ENCODE measurements around the gene CAPN9.
"Not testable (repeated sequence)": the region's sequence is repeated elsewhere in the genome, so short reads cannot be mapped to it uniquely, and the experiment has no call there.

CAPN9 gene, protein sequence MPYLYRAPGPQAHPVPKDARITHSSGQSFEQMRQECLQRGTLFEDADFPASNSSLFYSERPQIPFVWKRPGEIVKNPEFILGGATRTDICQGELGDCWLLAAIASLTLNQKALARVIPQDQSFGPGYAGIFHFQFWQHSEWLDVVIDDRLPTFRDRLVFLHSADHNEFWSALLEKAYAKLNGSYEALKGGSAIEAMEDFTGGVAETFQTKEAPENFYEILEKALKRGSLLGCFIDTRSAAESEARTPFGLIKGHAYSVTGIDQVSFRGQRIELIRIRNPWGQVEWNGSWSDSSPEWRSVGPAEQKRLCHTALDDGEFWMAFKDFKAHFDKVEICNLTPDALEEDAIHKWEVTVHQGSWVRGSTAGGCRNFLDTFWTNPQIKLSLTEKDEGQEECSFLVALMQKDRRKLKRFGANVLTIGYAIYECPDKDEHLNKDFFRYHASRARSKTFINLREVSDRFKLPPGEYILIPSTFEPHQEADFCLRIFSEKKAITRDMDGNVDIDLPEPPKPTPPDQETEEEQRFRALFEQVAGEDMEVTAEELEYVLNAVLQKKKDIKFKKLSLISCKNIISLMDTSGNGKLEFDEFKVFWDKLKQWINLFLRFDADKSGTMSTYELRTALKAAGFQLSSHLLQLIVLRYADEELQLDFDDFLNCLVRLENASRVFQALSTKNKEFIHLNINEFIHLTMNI

DNA sequence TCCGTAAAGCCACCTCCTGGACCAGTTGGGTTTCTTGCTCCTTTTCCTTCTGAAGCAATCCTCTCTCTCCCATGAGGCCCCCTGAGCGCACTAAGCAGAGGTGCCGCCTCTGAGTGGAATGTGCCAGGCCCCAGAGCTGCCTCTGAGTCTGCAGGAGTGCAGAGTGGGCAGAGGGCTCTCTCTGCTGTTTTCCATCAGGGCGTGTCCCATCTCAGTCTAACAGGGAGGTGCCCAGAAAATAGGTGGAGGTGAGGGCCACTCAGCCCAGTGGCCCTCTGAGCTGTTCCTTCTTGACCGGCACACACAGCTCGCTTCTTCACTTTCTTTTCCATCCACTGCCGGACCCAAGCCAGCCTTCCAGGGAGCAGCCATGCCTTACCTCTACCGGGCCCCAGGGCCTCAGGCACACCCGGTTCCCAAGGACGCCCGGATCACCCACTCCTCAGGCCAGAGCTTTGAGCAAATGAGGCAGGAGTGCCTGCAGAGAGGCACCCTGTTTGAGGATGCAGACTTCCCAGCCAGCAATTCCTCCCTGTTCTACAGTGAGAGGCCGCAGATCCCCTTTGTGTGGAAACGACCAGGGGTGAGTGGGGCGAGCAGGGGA lies at the start of gene CAPN9:
Gene CAPN9 (plus strand): TSS at position 262 of the 604 bp plus-strand sequence. CDS start 109 bp downstream, at position 371.
- no peak for DNase-seq

- DNase-seq = no peak
Observed at GRCh38 chr1:230698130-230698529, 49.1 kb upstream of the CAPN9 start.

DNA sequence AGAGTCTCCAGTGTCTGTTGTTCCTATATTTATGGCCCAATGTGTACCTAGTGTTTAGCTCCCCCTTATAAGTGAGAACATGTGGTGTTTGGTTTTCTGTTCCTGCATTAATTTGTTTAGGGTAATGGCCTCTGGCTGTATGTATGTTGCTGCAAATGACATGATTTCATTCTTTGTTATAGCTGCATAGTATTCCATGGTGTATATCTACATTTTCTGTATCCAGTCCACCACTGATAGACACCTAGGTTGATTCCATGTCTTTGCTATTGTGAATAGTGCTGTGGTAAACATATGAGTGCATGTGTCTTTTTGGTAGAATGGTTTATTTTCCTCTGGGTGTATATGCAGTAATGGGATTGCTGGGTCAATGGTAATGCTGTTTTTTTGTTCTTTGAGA lies 48.2 kb upstream of the CAPN9 start:
- not testable (repeated sequence) for DNase-seq

DNA sequence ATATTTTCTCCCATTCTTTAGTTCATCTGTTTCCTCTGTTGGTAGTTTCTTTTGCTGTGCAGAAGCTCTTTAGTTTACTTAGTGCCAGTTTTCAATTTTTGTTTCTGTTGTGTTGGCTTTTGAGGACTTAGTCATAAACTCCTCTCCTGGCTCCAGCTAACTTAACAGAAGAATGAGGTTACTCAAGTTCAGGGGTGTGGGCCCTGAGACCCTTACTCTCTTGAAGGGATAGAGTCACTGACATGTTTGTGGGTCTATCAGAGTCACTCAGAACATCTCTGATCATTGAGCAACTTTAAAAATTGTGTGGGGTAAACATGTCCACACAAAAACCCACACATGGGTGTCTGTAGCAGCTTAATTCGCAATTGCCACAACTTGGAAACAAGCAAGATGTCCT lies 47.5 kb upstream of the CAPN9 start:
- no peak for DNase-seq

DNA sequence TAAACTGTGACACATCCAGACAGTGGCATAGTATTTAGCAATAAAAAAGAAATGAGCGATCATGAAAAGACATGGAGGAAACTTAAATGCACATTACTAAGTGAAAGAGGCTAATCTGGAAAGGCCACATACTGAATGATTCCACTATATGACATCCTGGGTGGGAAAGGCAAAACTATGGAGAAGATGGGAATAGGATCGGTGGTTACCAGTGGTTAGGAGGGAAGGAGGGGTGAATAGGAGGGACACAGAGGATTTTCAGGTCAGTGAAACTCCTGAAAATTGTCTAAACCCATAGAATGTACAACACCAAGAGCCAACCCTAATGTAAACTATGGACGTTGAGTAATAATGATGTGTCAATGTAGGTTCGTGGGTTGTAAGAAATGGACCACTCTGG lies 47.1 kb upstream of the CAPN9 start:
- no peak for DNase-seq

DNA sequence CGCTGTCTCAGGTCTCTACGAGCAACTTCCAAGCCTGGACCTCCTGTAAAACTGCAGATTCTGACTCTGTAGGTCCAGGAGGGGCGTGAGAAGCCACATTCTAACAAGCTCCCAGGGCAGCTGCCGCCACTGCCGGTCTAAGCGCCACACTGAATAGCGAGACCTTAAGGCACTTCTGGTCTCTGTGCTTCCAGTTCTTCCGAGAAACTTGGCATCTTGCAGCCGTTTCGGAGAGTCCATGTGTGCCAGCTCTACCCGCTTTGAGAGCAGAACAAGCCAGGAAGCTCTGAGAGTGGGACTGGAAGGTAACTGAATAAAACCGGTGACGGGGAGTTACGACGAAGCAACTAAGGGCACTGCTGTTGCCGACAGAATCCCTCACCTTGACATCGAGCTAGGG lies 45.8 kb upstream of the CAPN9 start:
- no peak for DNase-seq

- DNase-seq = no peak
Observed at GRCh38 chr1:230701895-230702768, 45.1 kb upstream of the CAPN9 start.

DNA sequence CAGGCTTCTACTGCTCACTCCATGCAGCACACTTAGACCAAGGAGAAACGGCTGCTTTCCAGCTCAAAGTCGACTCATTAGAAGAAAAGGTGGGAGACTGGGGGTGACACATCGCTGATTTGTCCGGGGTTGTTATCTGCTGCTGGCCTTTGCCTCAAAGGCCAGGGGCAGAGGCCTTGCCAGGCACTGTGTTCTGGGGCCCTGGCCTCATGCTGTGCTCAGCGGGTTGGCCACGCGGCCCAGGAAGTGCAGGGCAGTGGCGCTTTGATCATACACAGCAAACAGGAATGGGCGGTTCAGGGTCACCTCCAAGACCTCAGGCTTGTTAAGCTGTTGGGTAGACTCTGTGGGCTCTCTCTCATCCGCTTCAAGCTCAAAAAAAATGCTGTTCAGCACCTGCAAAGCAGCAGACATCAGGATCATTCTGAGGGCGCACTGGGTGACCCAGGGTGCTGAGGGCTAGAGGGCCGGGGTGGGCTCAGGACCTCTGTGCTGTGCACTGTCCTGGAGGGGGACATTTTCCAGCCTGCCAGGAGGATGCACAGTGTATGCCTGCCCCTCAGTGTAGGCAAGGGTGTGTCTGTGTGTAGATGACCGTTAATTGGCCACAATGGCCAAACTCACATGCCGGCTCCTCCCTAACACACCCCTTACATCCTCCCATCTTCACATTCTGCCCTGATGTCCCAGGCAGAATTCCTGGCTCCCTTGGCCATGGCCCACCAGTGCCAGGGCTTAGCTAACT lies 44.1 kb upstream of the CAPN9 start:
- DNase-seq = no peak

GRCh38 chr1:230703679-230704385 lies 43.4 kb upstream of the CAPN9 start:
- no peak for DNase-seq

DNA sequence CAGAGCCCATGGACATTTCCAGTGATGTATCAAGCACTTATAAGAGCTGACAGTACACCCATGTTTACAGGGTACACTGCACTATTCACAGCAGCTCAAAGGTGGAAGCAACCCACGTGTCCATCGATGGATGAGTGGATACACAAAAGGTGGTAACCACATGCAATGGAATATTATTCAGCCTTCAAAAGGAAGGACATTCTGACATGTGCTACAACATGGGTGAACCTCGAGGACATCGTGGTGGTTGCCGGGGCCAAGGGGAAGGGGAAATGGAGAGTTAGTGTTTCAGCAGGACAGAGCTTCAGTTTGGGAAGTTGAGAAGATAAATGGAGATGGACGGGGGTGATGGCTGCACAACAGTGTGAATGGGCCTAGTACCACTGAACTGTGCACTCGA lies 42.4 kb upstream of the CAPN9 start:
- no peak for DNase-seq

- no peak for DNase-seq
Observed at GRCh38 chr1:230705289-230706019, 41.7 kb upstream of the CAPN9 start.

- no peak for DNase-seq
Observed at GRCh38 chr1:230706020-230706699, 41.0 kb upstream of the CAPN9 start.

- no peak for DNase-seq
Observed at GRCh38 chr1:230706887-230707731, 40.1 kb upstream of the CAPN9 start.

- DNase-seq = no peak
Observed at GRCh38 chr1:230707732-230708630, 39.2 kb upstream of the CAPN9 start.

DNA sequence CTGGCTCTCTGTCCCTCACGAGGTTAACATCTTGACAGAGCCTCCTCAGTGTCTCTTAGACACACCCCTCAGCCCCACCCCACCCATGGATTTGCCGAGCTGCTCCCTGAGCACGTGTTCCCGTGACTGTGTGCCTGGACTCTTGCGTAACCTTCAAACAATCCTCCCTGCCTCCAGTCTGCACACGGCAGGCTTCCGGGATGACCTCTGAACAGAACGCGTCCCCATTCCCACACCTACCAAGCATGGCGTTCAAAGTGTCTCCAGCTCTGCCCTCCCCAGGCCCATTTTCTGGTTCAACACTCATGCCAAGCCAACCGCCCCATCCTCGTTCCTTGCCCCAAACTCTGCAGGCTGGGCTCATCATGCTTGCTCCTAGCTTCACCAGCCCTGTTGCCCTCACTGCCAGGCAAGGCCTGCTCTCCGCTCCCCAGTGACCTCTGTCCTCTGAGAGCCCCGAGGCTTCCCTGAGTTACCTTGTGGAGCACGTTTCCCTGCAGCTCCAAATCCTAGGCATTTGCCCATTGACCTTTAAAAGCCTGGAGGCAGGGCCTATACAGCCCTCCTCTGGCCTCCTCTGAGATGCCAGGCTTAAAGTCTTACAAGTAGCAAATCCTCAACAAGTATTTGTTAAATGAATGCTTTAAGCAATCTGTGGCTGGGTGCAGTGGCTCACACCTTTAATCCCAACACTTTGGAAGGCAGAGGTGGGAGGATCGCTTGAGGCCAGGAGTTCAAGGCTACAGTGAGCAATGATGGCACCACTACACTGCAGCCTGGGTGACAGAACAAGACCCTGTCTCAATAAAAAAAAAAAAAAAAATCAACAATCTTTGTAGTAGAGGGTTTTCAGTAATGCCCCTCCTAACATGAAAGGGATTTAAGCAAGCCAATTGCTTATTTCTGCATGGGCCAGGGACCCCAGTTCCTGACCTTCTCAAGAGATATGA lies 38.3 kb upstream of the CAPN9 start:
- DNase-seq = no peak

DNA sequence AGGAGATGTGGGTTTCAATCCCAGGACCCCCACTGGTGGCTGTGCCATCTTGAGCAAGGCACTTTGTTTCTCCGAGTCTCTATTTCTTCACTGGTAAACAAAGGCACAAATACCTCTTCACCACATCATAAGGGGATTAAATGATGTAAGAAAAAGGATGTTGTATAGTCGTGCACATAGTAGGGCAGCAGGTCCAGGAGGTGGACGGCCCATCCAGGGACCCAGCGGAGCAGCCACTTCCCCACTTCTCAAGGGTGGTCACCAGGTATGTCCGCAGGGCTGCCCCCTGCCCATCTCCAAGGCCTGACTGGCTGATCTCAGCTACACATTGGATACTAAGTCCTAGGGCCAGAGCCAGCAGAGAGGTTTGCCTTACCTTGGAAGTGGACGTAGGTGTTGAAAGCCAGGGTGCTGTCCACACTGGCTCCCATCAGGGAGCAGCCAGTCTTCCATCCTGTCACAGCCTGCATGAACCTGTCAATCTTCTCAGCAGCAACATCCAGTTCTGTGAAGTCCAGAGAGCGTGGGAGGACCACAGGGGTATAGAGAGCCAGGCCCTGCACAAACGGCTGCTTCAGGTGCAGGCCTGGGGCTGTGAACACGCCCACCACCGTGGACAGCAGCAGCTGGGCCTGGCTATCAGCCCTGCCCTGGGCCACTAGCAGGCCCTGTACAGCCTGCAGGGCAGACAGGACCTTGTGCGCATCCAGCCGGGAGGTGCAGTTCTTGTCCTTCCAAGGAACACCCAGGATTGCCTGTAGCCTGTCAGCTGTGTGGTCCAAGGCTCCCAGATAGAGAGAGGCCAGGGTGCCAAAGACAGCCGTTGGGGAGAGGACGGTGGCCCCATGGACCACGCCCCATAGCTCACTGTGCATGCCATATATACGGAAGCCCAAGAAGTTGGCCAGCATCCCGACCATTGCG lies 37.3 kb upstream of the CAPN9 start:
- DNase-seq = no peak
